Activated CD8-positive, alpha-beta memory T cell treated with anti-CD3 and anti-CD28 coated beads for 36 hours (primary cell): ENCODE results near the gene PC. TPM values are rescaled to one million over a fixed set of nuclear protein-coding genes. Genes with fewer than 3 reads are reported as not detected.

Experiments
- CTCF ChIA-PET: fragments of 350-600 bp; sonication (Branson Sonifier 250); formaldehyde crosslinking; loops from one replicate; lab custom pipeline; 2021; ENCODE audit warnings: antibody characterized with exemption; lab: Charles Lee
- POLR2A ChIA-PET: fragments of 350-600 bp; sonication (Branson Sonifier 250); formaldehyde crosslinking; loops from one replicate; lab custom pipeline; 2021; ENCODE audit warnings: antibody characterized with exemption; lab: Charles Lee
- total RNA-seq, 2 experiments: library from RNA; stranded (reverse); gene quantifications; one replicate each; pipeline ENCODE4 v1.2.3, GENCODE V29; 2021

The PC gene
- total RNA-seq, 2 experiments from 2014 or later, result 10.7 to 10.9 TPM

GRCh38 chr11:66924272-66924671 is 33.9 kb downstream of the PC start:
- ChIA-PET POLR2A (no interaction called here), CTCF (no interaction called here)

- CTCF ChIA-PET, result interaction anchor here (0.7 kb wide), 1 partner anchor 24 kb away, joined by 4 read pairs; no protein-coding TSS in a partner anchor
- POLR2A ChIA-PET, result interaction anchor here (0.6 kb wide), 1 partner anchor 145 kb away, joined by 4 read pairs; no protein-coding TSS in a partner anchor
Observed at GRCh38 chr11:66922551-66922950, 35.6 kb downstream of the PC start.

- ChIA-PET CTCF (no interaction called here), POLR2A (no interaction called here)
Observed at GRCh38 chr11:66920978-66921784, 37.0 kb downstream of the PC start.

GRCh38 chr11:66919923-66920322 is 38.3 kb downstream of the PC start:
- CTCF ChIA-PET, result no interaction called here
- POLR2A ChIA-PET, result no interaction called here

- POLR2A ChIA-PET, result no interaction called here
- CTCF ChIA-PET, result no interaction called here
Observed at GRCh38 chr11:66918741-66919140, 39.4 kb downstream of the PC start.

- CTCF ChIA-PET, result no interaction called here
- POLR2A ChIA-PET, result no interaction called here
Observed at GRCh38 chr11:66915866-66916265, 42.3 kb downstream of the PC start.

GRCh38 chr11:66915046-66915832 is 42.9 kb downstream of the PC start:
- ChIA-PET CTCF (interaction anchor here (1.6 kb wide), 1 partner anchor 13 kb away, joined by 4 read pairs; no protein-coding TSS in a partner anchor), POLR2A (interaction anchor here (0.6 kb wide), 1 partner anchor 418 kb away, joined by 6 read pairs; no protein-coding TSS in a partner anchor)

- ChIA-PET CTCF (interaction anchor here (1.6 kb wide), 1 partner anchor 12 kb away, joined by 4 read pairs; no protein-coding TSS in a partner anchor), POLR2A (interaction anchor here (0.6 kb wide), 1 partner anchor 417 kb away, joined by 6 read pairs; no protein-coding TSS in a partner anchor)
Observed at GRCh38 chr11:66914505-66914904, 43.7 kb downstream of the PC start.

- ChIA-PET CTCF (no interaction called here), POLR2A (no interaction called here)
Observed at GRCh38 chr11:66912911-66913310, 45.3 kb downstream of the PC start.

- CTCF ChIA-PET, result no interaction called here
- POLR2A ChIA-PET, result no interaction called here
Observed at GRCh38 chr11:66912361-66912760, 45.8 kb downstream of the PC start.

GRCh38 chr11:66910669-66911068 is 47.5 kb downstream of the PC start:
- POLR2A ChIA-PET, result no interaction called here
- CTCF ChIA-PET, result no interaction called here

- ChIA-PET POLR2A (no interaction called here), CTCF (no interaction called here)
Observed at GRCh38 chr11:66910016-66910415, 48.2 kb downstream of the PC start.

- ChIA-PET CTCF (no interaction called here), POLR2A (no interaction called here)
Observed at GRCh38 chr11:66909181-66909580, 49.0 kb downstream of the PC start.

- CTCF ChIA-PET, result no interaction called here
Observed at GRCh38 chr11:66907751-66908630, 50.2 kb downstream of the PC start.

GRCh38 chr11:66906061-66906733 is 52.0 kb downstream of the PC start:
- POLR2A ChIA-PET, result no interaction called here
- CTCF ChIA-PET, result interaction anchor here (1.2 kb wide), 1 partner anchor 70 kb away, joined by 4 read pairs; no protein-coding TSS in a partner anchor

More at GRCh38 chr11:66907751-66908630, 50.2 kb downstream of the PC start:
- POLR2A ChIA-PET, result no interaction called here

- ChIA-PET POLR2A (no interaction called here), CTCF (no interaction called here)
Observed at GRCh38 chr11:66905631-66906030, 52.6 kb downstream of the PC start.

GRCh38 chr11:66904981-66905521 is 53.1 kb downstream of the PC start:
- ChIA-PET CTCF (no interaction called here), POLR2A (no interaction called here)

GRCh38 chr11:66904561-66904960 is 53.6 kb downstream of the PC start:
- POLR2A ChIA-PET, result no interaction called here

More at GRCh38 chr11:66904561-66904960, 53.6 kb downstream of the PC start:
- CTCF ChIA-PET, result no interaction called here
